ENCODE results near the gene KLHL8.

KLHL8 gene

DNA sequence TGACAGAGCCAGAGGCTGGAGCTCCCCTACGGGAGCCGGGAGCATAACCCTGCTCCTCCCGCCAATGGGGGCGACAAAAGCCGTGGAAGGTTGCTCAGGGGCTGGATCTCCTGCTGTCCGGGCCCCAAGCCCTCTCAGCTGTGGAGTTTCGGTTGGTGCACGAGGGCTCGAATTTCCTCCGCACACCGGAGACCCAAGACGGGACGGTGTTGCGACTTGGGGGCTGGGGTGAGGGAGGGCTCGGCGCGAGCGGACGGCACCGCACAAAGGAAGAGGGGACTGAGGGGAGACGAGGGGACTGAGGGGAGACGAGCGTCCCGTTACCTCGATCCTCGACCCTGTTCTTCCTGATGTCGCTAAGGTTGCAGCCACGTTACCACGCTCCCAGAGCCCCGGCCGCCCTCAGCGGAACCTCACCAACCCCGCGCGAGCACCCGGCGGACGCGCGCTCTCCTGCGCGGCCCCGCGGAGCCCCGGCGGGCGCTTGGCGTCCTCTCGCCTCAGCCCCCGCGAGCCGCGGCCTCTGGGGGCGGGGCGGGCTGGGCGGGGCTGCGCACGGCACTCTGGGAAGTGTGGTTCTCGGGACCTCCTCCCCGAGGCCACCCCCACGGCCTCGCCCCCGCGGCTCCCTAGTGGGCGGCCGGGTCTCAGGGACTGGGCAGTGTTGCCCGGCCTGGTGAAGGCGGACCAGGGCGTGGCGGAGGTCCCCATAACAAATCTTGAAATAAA is at the start of gene KLHL8:
Gene KLHL8, minus strand, starts transcription at position 525 of the 729 bp plus-strand sequence. CDS start 25,079 bp downstream, outside the sequence.
- peak; percentile 61 for DNase-seq

DNA sequence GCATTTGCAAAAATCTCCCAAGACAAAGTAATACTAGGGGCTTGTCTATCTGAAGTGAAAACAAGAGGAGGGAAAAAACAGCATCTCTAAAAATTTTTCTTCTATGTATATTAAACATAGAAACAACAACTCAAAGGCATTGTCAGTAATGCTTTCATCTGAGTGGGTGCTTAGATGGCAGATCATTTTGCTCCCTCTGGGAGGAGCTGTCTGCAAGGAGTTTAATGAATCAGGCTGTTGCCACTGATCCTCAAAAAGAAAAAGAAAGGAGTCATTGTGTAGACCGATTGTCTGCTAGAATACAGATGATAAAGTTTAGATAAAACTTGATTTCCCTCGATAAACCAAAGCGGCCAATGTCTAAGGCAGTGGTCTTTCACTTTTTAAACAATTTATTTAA is 49.7 kb upstream of the KLHL8 start:
- DNase-seq = peak; percentile 21

GRCh38 chr4:87268411-87268810 is 48.0 kb upstream of the KLHL8 start:
- DNase-seq = no peak

DNA sequence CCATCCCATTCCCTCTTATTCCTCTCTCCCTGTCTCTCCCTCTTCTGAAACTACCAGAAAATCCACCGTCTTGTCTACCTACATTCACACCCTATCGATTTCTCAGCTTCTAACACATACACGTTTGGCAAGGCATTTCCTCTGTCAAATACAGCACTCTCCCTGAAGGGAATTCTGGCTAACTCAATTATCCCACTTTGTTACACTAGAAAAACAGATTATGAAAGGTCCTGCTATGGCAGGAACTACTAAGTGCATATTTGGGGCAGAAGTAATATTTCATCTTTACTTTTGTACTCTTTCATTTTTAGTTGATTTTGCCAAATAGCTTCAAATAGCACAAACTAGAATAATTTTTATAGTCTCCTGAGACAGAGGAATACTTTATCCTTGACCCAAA is 46.6 kb upstream of the KLHL8 start:
- no peak for DNase-seq

DNA sequence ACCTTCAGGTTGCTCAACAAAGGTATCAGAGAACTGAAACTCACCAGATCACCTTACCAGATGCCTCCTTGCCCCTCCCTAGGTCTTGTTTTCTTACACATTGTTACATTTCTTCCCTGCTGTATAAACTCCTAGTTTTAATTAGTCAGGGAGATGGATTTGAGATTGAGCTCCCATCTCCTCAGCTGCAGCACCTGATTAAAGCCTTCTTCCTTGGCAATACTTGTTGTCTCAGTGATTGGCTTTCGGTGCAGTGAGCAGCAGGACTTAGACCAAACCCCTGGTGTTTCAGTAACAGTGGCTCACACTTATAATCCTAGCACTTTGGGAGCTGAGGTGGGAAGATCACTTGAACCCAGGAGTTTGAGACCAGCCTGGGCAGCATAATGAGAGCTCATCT is 42.5 kb upstream of the KLHL8 start:
- no peak for DNase-seq

GRCh38 chr4:87260477-87260876 is 40.1 kb upstream of the KLHL8 start:
- no peak for DNase-seq

DNA sequence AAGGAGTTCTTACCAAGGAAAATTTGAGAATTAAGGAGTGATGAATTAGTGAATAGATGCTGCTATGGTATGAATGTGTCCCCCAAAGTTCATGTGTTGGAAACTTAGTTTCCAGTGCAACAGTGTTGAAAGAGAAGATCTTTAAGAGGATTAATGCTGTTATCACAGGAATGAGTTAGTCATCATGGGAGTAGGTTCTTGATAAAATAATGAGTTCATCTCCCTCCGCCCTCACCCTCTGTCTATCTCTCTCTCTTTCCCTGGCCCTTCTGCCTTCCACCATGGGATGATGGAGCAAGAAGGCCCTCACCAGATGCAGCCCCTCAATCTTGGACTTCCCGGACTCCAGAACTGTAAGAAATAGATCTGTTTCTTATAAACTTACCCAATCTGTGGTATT is 38.3 kb upstream of the KLHL8 start:
- no peak for DNase-seq

- peak; percentile 22 for DNase-seq
These were observed 37.1 kb upstream of the KLHL8 start for GRCh38 chr4:87257523-87257922.

DNA sequence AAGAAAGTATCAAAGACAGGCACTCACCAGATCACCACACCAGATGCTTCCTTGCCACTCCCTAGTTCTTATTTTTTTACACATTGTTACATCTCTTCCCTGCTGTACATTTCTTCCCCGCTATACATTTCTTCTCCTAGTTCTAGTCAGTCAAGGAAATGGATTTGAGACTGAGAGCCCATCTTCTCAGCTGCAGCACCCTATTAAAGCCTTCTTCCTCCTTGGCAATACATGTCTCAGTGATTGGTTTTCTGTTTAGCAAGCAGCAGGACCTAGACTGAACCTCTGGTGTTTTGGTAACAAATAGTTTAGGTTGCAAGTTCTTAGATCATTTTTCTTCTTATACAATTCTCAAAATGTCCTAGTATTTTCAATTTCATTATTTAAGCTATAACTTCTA is 35.3 kb upstream of the KLHL8 start:
- DNase-seq = no peak

- no peak for DNase-seq
These were observed 30.7 kb upstream of the KLHL8 start for GRCh38 chr4:87251106-87251505.

DNA sequence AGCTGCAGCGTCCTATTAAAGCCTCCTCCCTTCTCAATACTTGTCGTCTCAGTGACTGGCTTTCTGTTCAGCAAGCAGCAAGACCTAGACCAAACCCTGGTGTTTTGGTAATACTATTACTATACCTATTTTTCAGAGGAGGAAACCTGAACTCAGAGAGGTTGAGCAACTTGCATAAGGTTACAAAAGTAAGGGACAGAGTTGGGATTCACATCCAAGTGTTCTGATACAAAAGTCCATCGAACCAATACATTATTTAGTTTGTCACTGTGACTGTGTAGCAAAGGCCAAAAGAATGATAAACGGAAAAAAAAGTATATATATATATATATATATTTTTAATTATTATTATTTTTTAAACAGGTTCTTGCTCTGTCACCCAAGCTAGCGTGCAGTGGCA is 29.9 kb upstream of the KLHL8 start:
- no peak for DNase-seq

DNA sequence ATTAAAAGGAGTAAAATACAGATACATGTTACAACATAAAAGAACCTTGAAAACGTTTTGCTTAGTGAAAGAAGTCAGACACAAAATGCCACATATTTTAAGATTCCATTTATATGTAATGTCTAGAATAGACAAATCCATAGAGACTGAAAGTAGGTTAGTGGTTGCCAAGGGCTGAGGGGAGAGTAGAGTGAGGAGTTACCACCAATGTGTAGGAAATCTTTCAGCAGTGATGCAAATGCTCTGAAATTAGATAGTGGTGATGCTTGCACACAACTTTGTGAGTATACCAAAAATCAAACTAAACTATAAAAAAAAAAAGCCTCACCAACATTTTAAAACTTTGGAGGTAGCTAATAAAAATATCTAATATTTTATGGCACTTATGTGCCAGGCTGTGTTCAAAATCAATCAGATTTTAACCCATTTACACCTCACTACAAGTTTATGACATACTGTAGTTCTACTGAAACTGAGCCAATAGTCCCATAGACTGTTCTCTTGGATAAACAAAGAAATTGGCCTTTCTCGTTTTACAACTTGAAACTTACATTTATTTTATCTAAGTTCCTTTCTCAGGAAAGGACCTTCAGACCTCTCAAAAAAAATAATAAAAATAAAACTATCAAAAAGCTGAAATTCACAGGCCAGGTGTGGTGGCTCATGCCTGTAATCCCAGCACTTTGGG is 29.1 kb upstream of the KLHL8 start:
- DNase-seq = no peak

- DNase-seq = no peak
These were observed 23.1 kb upstream of the KLHL8 start for GRCh38 chr4:87243426-87244053.

- DNase-seq = no peak
These were observed 20.9 kb upstream of the KLHL8 start for GRCh38 chr4:87241336-87241735.

- DNase-seq = no peak
These were observed 19.9 kb upstream of the KLHL8 start for GRCh38 chr4:87240341-87240740.

DNA sequence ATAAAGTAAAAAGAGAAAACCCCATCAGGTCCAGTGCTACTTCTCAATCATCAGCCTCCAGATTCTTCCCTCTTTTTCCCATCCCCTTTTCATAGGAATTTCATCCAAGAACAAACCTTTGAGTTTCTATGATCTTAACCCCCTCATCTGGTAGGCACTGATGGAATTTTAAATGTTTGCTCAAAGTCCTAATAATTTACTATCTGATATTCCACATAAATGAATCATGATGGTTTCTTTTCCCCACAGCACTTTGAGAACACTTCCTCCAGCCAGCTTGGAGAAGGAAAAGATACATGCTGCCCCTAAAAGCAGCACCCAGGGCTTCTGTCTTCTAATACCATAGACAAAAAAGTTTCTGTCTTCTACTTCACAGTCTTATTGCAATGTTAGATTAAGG is 19.4 kb upstream of the KLHL8 start:
- DNase-seq = no peak

DNA sequence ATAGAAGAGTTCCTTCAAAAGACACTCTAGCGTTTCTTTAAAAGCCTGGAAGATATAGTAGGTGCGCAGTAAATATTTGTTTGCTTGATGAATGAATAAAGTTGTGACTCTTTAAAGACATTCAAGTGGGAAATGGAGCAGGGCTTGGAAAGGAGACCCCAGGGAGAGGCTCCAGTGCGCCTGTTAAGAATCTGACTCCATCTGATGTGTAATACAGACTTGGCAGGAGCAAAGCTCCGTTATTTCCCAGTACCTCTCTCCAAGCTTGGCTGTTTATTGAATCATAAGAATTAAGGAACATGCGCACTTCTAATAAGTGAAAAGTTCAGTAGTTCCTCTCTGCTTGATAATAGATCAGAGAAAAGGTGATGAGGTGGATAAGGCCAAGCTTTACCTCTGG is 18.8 kb upstream of the KLHL8 start:
- DNase-seq = no peak

- no peak for DNase-seq
These were observed 16.4 kb upstream of the KLHL8 start for GRCh38 chr4:87236861-87237260.

DNA sequence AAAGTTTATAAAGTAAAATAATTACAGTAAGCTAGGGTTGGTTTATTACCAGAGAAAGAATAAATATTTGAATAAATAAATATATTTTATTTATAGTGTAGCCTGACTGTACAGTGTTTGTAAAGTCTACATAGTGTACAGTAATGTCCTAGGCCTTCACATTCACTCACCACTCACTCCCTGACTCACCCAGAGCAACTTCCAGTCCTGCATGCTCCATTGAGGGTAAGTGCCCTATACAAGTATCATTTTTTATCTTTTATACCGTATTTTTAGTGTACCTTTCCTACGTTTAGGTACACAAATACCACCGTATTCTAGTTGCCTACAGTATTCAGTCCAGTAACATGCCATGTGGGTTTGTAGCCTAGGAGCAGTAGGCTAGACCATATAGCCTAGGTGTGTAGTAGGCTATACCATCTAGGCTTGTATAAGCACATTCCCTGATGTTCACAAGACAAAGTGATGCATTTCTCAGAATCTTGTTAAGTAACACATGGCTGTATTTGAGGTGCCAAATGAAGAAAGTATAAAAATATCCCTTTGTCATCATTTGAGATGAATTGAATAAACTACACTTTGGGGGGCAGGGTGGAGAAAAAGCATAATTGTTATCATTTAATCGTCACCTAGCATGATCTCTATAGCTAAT is 14.7 kb upstream of the KLHL8 start:
- DNase-seq = no peak

GRCh38 chr4:87232216-87232615 is 11.8 kb upstream of the KLHL8 start:
- no peak for DNase-seq

- DNase-seq = no peak
These were observed 10.4 kb upstream of the KLHL8 start for GRCh38 chr4:87230806-87231205.

DNA sequence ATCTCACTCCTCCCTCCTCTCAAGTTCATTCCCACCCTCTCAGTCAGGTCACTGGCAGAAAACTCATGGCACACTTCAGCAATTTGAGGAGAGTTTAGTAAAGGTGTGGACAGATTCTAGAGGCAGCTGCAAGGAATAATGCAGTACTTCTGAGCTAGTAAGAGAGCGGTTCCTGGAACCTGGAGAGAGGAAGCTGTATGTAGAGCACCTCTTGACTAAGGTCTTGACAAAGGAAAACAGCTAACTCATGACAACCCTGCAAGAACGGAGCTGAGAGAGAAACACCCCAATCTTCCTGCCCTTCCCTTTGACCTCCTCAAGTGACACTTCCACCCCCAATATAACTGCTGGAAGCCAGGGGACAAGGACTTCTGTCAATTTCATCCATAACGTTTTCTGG is 9.6 kb upstream of the KLHL8 start:
- DNase-seq = no peak

DNA sequence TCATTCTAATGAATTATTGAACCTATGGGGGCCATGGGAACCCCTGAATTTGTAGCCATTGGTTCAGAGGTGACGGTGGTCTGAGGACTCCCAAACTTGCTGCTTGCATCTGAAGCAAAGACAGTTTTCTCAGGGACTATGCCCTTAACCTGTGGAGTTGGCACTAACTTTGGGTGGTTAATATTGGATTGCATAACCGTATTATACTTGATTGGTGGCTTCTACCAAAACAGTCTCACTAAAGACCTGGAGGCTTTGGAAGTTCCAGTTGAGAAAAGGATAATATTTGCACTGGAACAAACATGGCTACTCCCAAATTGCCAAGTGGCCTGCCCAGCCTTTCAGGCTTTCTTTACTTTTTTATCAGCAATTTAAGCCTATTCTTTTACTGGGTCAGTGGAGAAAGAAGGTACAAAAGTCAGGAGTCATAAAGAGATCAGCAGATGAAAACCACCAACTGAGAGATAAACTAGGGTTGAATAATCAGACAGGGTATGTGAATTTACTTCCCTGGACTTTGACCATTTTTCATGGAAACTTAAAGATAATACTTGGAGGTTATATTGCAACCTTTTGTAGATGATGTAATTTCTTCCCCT is 7.9 kb upstream of the KLHL8 start:
- DNase-seq = no peak

Data from NCI-H1105 (cell line).